Erythroblast (primary cell): ENCODE results near the gene RPL14.

Experiments used
- GATA1 ChIP-seq: IDR thresholded peaks from 2 replicates; pipeline ENCODE4 v1.6.1; 2011; ENCODE audit warnings: low read depth, mild to moderate bottlenecking, control low read depth, low read length, moderate library complexity
- POLR2A ChIP-seq: IDR thresholded peaks from 2 replicates; pipeline ENCODE4 v1.6.1; 2011; ENCODE audit warnings: mild to moderate bottlenecking, low read length

- no peak for TF ChIP-seq POLR2A
- no peak for TF ChIP-seq GATA1
These were observed 39.1 kb upstream of the RPL14 start for GRCh38 chr3:40417845-40418543.
